C4-2B (cell line): ENCODE data around the gene HAUS2.
"Not testable (repeated sequence)": the region's sequence is repeated elsewhere in the genome, so short reads cannot be mapped to it uniquely, and the experiment has no call there.

ENCODE experiments used
- ZFX ChIP-seq: fragments of 450-650 bp; IDR thresholded peaks from 2 replicates; pipeline ENCODE4 v1.6.1; 2017
- TF ChIP-seq, protein P1 (sequence below): fragments of 450-650 bp; conservative IDR thresholded peaks from 2 replicates; pipeline ENCODE4 v1.5.1; 2017; ENCODE audit warnings: mild to moderate bottlenecking

DNA sequence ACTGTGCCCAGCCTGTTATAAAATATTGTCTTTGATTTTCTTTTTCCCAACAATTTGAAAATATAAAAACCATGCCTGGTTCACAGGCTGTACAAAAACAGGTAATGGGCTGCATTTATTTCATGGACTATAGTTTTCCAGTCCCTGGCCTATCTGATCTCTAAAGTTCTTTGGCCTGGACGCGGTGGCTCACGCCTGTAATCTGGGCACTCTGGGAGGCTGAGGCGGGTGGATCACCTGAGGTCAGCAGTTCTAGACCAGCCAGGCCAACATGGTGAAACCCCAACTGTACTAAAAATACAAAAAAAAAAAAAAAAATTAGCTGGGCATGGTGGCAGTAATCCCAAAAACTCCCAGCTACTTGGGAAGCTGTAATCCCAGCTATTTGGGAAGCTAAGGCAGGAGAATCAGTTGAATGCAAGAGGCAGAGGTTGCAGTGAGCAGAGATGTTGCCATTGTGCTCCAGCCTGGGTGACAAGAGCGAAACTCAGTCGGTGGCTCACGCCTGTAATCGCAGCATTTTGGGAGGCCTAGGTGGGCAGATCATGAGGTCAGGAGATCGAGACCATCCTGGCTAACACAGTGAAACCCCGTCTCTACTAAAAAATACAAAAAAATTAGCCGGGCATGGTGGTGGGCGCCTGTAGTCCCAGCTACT lies 8.0 kb downstream of the HAUS2 start:
- TF ChIP-seq, protein P1, sequence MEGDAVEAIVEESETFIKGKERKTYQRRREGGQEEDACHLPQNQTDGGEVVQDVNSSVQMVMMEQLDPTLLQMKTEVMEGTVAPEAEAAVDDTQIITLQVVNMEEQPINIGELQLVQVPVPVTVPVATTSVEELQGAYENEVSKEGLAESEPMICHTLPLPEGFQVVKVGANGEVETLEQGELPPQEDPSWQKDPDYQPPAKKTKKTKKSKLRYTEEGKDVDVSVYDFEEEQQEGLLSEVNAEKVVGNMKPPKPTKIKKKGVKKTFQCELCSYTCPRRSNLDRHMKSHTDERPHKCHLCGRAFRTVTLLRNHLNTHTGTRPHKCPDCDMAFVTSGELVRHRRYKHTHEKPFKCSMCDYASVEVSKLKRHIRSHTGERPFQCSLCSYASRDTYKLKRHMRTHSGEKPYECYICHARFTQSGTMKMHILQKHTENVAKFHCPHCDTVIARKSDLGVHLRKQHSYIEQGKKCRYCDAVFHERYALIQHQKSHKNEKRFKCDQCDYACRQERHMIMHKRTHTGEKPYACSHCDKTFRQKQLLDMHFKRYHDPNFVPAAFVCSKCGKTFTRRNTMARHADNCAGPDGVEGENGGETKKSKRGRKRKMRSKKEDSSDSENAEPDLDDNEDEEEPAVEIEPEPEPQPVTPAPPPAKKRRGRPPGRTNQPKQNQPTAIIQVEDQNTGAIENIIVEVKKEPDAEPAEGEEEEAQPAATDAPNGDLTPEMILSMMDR, result not testable (repeated sequence)
- TF ChIP-seq ZFX, result not testable (repeated sequence)
